Upper lobe of right lung (tissue), 1 donor: ENCODE data around the gene ENPP3. TPM values are rescaled to one million over a fixed set of nuclear protein-coding genes. Genes with fewer than 3 reads are reported as not detected.

Experiments used
- ATAC-seq: fragments of 200-7000 bp; cut with Tn5 transposase; one replicate; pipeline ENCODE4 v1.9.1; 2020; ENCODE audit warnings: mild to moderate bottlenecking, moderate library complexity
- DNase-seq: peaks from one replicate; pipeline ENCODE4 v3.0.0-alpha.2; 2020
- H3K27ac ChIP-seq: fragments of 200-600 bp; one replicate; pipeline ENCODE4 v1.8.0; 2022
- H3K27me3 ChIP-seq: fragments of 200-600 bp; one replicate; pipeline ENCODE4 v1.8.0; 2022; ENCODE audit warnings: mild to moderate bottlenecking
- H3K36me3 ChIP-seq: fragments of 200-600 bp; one replicate; pipeline ENCODE4 v1.8.0; 2022
- H3K4me1 ChIP-seq: fragments of 200-600 bp; one replicate; pipeline ENCODE4 v1.8.0; 2022
- H3K4me3 ChIP-seq: fragments of 200-600 bp; one replicate; pipeline ENCODE4 v1.8.0; 2022; ENCODE audit warnings: mild to moderate bottlenecking
- H3K9me3 ChIP-seq: fragments of 200-600 bp; one replicate; pipeline ENCODE4 v1.8.0; 2022
- CTCF ChIP-seq: fragments of 200-600 bp; IDR thresholded peaks from one replicate; pipeline ENCODE4 v1.8.0; 2022; ENCODE audit warnings: antibody characterized with exemption
- intact Hi-C: fragments of 100-400 bp; cut with DNase I; formaldehyde crosslinking; loops from one replicate; pipeline ENCODE4 v1.11.0; 2022
- microRNA-seq: library from miRNA; unstranded; fragments of <30 nt; microRNA quantifications from one replicate; pipeline ENCODE4 v1.2.0, GENCODE V29; 2020; ENCODE audit warnings: borderline microRNAs expressed
- total RNA-seq: library from RNA; stranded (reverse); fragmentation: NEBNext Ultra II Directional; extraction: Animal tissue kit (Norgen Biotek cat#: 25700); gene quantifications from one replicate; pipeline ENCODE4 v1.2.1, GENCODE V29; 2021
- donor health status: DM: no; HTN: yes; CAD: no; lungs with severe emphysema.

ENPP3 gene
- total RNA-seq, 1 donor from 2014 or later, result 0.87 TPM

- DNase-seq (no peak), ATAC-seq (no peak)
- H3K4me1 ChIP-seq, result no peaks in the 10 kb centered on the region
- H3K36me3 ChIP-seq, result no peaks in the 10 kb centered on the region
- intact Hi-C loops, result no loop called here
- no peaks in the 10 kb centered on the region for H3K9me3 ChIP-seq
- TF ChIP-seq CTCF, result no peak
- no peaks in the 10 kb centered on the region for H3K27me3 ChIP-seq
- H3K27ac ChIP-seq, result no peak overlapping the region
- H3K4me3 ChIP-seq, result no peak overlapping the region
Measured at GRCh38 chr6:131787766-131788712, 150.9 kb downstream of the ENPP3 start.

GRCh38 chr6:131789219-131789618 is 152.1 kb downstream of the ENPP3 start:
- Histone ChIP-seq H3K9me3 (no peaks in the 10 kb centered on the region), H3K27me3 (no peaks in the 10 kb centered on the region), H3K27ac (no peak overlapping the region), H3K4me1 (no peaks in the 10 kb centered on the region), H3K4me3 (no peak overlapping the region), H3K36me3 (no peaks in the 10 kb centered on the region)
- TF ChIP-seq CTCF, result no peak
- DNase-seq (no peak), ATAC-seq (no peak)
- intact Hi-C loops, result no loop called here

- H3K9me3 ChIP-seq, result no peaks in the 10 kb centered on the region
- H3K4me3 ChIP-seq, result no peak overlapping the region
- H3K27me3 ChIP-seq, result no peaks in the 10 kb centered on the region
- no peaks in the 10 kb centered on the region for H3K4me1 ChIP-seq
- intact Hi-C loops, result no loop called here
- ATAC-seq (no peak), DNase-seq (no peak)
- no peak overlapping the region for H3K27ac ChIP-seq
- no peak for TF ChIP-seq CTCF
- no peaks in the 10 kb centered on the region for H3K36me3 ChIP-seq
Measured at GRCh38 chr6:131791476-131791875, 154.4 kb downstream of the ENPP3 start.

GRCh38 chr6:131792091-131792496 is 155.0 kb downstream of the ENPP3 start:
- H3K9me3 ChIP-seq, result no peaks in the 10 kb centered on the region
- H3K27me3 ChIP-seq, result no peaks in the 10 kb centered on the region
- intact Hi-C loops, result no loop called here
- no peaks in the 10 kb centered on the region for H3K36me3 ChIP-seq
- H3K4me1 ChIP-seq, result no peaks in the 10 kb centered on the region
- no peak for ATAC-seq
- H3K27ac ChIP-seq, result no peak overlapping the region
- TF ChIP-seq CTCF, result no peak
- DNase-seq, result no peak
- no peak overlapping the region for H3K4me3 ChIP-seq

GRCh38 chr6:131795366-131795765 is 158.3 kb downstream of the ENPP3 start:
- TF ChIP-seq CTCF, result no peak
- Histone ChIP-seq H3K27me3 (no peaks in the 10 kb centered on the region), H3K4me1 (no peaks in the 10 kb centered on the region), H3K9me3 (no peaks in the 10 kb centered on the region), H3K36me3 (no peaks in the 10 kb centered on the region), H3K27ac (no peak overlapping the region), H3K4me3 (no peak overlapping the region)
- intact Hi-C loops, result no loop called here
- DNase-seq (no peak), ATAC-seq (no peak)

Small RNA genes lying within 50 kb of the gene (microRNA-seq; reads per million reads assigned to microRNA genes)
- gene MIR548H5, result not detected

Other genes with a start within 250 kb of the ENPP3 start
- 1.3 TPM for gene ARG1, start 64.1 kb upstream of the ENPP3 start, total RNA-seq
- gene MED23, start 9.1 kb upstream of the ENPP3 start, total RNA-seq, result 25.8 TPM
- not detected for gene OR2A4, start 64.1 kb downstream of the ENPP3 start, total RNA-seq
- not detected for gene CTAGE9, start 73.7 kb downstream of the ENPP3 start, total RNA-seq
- 3.4 TPM for gene ENPP1, start 170.7 kb downstream of the ENPP3 start, total RNA-seq